Measurements from ENCODE around the gene CELF4.

GRCh38 chr18:37464257-37464656, 101.3 kb downstream of the CELF4 start:
- TF ChIP-seq CTCF (optimal IDR thresholded peaks at IDR 0.05 in 1 of 3, IDR thresholded peaks at IDR 0.05 in 1 of 3, conservative IDR thresholded peaks at IDR 0.05 in 1 of 3; ENCODE audit: extremely low read depth in 1 of 3, insufficient read depth in 2 of 3, low read length in 3 of 3): no peak
- TF ChIP-seq EZH2 (IDR thresholded peaks at IDR 0.05; ENCODE audit: low read length): no peak

Data from keratinocyte (primary cell).